ENCODE data around the gene SYNE1. TPM values are rescaled to one million over a fixed set of nuclear protein-coding genes. Genes with fewer than 3 reads are reported as not detected.

The SYNE1 gene
- polyA plus RNA-seq, 1 donor from 2014 or later, result 38.5 TPM

DNA sequence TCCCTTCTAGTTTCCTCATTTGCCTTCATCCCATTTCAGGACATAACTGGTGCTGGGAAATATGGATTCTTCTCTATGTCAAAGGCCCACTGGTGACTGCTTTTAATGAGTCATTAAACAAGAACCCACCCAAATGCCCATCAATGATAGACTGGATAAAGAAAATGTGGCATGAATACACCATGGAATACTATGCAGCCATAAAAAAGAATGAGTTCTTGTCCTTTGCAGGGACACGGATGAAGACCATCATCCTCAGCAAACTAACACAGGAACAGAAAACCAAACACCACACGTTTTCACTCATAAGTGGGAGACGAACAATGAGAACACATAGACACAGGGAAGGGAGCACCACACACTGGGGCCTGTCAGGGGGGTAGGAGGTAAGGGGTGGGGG is 518.9 kb downstream of the SYNE1 start:
- Histone ChIP-seq H3K9me2 (ENCODE audit: insufficient read depth, low read length) (no peaks in the 10 kb centered on the region), H3K9me3 (ENCODE audit: low read length) (no peaks in the 10 kb centered on the region), H3F3A (ENCODE audit: insufficient read depth, low read length, poor library complexity, severe bottlenecking) (no peaks in the 10 kb centered on the region), H3K27me3 (ENCODE audit: insufficient read depth, low read depth, low read length) (no peaks in the 10 kb centered on the region), H3K79me2 (replicated peaks; ENCODE audit: insufficient read depth, low read length) (no peaks in the 10 kb centered on the region), H3K36me3 (ENCODE audit: insufficient read depth, low read length) (peaks cover 8% of the 10 kb centered on the region), H3K4me3 (ENCODE audit: low read length) (no peak overlapping the region), H3K27ac (ENCODE audit: low read length) (no peak overlapping the region), H4K20me1 (ENCODE audit: insufficient read depth) (no peaks in the 10 kb centered on the region), H3K4me2 (ENCODE audit: low read length) (no peak overlapping the region), H2AFZ (ENCODE audit: low read depth, low read length) (no peak overlapping the region), H3K9ac (ENCODE audit: low read length) (no peak overlapping the region)
- no peak for TF ChIP-seq TAF1 (IDR thresholded peaks at IDR 0.05; ENCODE audit: low read depth)

DNA sequence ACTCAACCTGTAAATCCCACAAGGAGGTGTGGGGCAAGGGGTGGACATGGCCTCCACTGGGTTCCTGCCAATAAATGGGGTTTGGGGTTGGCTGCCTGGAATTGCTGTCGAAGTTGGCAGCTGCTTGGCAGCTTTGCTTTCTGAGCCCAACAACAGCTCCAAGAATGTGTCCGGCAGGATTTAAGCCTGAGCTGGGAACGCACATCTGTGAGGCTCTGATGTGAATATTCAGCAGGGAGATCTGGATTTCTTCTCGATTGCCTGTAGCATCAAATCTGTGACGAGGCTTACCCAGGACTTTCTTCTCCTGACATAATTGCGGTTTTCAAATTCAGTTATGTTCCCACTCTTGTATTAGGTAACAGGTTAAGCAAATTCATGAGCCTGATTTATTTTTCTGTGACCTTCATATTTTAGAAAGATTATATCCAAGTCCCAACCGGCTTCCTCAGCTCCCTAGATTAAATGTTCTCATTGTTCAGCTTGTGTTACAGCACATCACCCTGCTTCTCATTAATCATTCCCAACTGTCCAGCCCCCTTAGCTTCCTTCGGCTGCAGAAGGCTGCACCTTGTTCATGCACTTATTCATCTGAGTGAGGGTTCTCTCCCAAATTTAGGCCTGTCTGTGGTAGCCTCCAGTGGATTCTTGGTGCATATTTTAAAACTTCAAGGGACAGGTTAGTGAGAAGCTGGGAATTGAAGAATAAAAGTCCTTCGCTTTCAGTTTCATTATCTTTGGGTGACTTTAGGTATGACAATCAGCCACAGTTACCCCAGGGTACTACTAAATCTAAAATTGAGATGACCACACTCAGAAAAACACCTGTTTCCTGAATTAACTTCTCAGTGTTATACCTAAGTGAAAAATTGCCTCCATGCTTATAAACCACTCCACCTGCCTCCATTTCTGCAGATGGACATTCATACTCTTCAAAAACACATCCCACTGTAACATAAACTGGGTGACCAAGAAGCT is 519.7 kb downstream of the SYNE1 start:
- H3K9me2 ChIP-seq (ENCODE audit: insufficient read depth, low read length), result no peaks in the 10 kb centered on the region
- no peak overlapping the region for H2AFZ ChIP-seq (ENCODE audit: low read depth, low read length)
- H4K20me1 ChIP-seq (ENCODE audit: insufficient read depth), result no peaks in the 10 kb centered on the region
- no peaks in the 10 kb centered on the region for H3F3A ChIP-seq (ENCODE audit: insufficient read depth, low read length, poor library complexity, severe bottlenecking)
- H3K79me2 ChIP-seq (replicated peaks; ENCODE audit: insufficient read depth, low read length), result no peaks in the 10 kb centered on the region
- no peaks in the 10 kb centered on the region for H3K9me3 ChIP-seq (ENCODE audit: low read length)
- no peaks in the 10 kb centered on the region for H3K27me3 ChIP-seq (ENCODE audit: insufficient read depth, low read depth, low read length)
- TF ChIP-seq RAD21 (conservative IDR thresholded peaks at IDR 0.05), result no peak
- no peak for TF ChIP-seq POLR2AphosphoS5 (IDR thresholded peaks at IDR 0.05)
- no peak for TF ChIP-seq CTCF (IDR thresholded peaks at IDR 0.05; ENCODE audit: poor library complexity, severe bottlenecking)
- TF ChIP-seq SMC3 (conservative IDR thresholded peaks at IDR 0.05; ENCODE audit: poor library complexity), result no peak
- no peak for TF ChIP-seq EP300 (conservative IDR thresholded peaks at IDR 0.05; ENCODE audit: poor library complexity, severe bottlenecking)
- TF ChIP-seq EZH2 (IDR thresholded peaks at IDR 0.05; ENCODE audit: borderline replicate concordance, insufficient read depth, low read length, poor library complexity, severe bottlenecking), result no peak
- no peak for TF ChIP-seq TAF1 (IDR thresholded peaks at IDR 0.05; ENCODE audit: low read depth)
- TF ChIP-seq MXI1 (conservative IDR thresholded peaks at IDR 0.05; ENCODE audit: poor library complexity, severe bottlenecking), result no peak
- TF ChIP-seq, protein P1, sequence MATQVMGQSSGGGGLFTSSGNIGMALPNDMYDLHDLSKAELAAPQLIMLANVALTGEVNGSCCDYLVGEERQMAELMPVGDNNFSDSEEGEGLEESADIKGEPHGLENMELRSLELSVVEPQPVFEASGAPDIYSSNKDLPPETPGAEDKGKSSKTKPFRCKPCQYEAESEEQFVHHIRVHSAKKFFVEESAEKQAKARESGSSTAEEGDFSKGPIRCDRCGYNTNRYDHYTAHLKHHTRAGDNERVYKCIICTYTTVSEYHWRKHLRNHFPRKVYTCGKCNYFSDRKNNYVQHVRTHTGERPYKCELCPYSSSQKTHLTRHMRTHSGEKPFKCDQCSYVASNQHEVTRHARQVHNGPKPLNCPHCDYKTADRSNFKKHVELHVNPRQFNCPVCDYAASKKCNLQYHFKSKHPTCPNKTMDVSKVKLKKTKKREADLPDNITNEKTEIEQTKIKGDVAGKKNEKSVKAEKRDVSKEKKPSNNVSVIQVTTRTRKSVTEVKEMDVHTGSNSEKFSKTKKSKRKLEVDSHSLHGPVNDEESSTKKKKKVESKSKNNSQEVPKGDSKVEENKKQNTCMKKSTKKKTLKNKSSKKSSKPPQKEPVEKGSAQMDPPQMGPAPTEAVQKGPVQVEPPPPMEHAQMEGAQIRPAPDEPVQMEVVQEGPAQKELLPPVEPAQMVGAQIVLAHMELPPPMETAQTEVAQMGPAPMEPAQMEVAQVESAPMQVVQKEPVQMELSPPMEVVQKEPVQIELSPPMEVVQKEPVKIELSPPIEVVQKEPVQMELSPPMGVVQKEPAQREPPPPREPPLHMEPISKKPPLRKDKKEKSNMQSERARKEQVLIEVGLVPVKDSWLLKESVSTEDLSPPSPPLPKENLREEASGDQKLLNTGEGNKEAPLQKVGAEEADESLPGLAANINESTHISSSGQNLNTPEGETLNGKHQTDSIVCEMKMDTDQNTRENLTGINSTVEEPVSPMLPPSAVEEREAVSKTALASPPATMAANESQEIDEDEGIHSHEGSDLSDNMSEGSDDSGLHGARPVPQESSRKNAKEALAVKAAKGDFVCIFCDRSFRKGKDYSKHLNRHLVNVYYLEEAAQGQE (IDR thresholded peaks at IDR 0.05; ENCODE audit: borderline replicate concordance), result no peak
- H3K4me2 ChIP-seq (ENCODE audit: low read length), result no peak overlapping the region
- H3K36me3 ChIP-seq (ENCODE audit: insufficient read depth, low read length), result peaks cover 8% of the 10 kb centered on the region
- no peak overlapping the region for H3K9ac ChIP-seq (ENCODE audit: low read length)
- H3K4me3 ChIP-seq (ENCODE audit: low read length), result no peak overlapping the region
- no peak overlapping the region for H3K27ac ChIP-seq (ENCODE audit: low read length)
